SW 1271 (cell line): Measurements from ENCODE around the gene PTCHD4.

ENCODE experiments used
- DNase-seq, 2 experiments: peaks; one replicate each; lab custom pipeline; 2025; lab: John Stamatoyannopoulos, UW

PTCHD4 gene

GRCh38 chr6:48099713-48100587, 11.0 kb downstream of the PTCHD4 start:
- no peak for DNase-seq

- DNase-seq: no peak
Measured at GRCh38 chr6:48098923-48099322, 12.1 kb downstream of the PTCHD4 start.

GRCh38 chr6:48092550-48093217, 18.3 kb downstream of the PTCHD4 start:
- DNase-seq: no peak

GRCh38 chr6:48090546-48090945, 20.5 kb downstream of the PTCHD4 start:
- DNase-seq: no peak

- DNase-seq: peak in 1 of 2 experiments; percentile 43
Measured at GRCh38 chr6:48087448-48087847, 23.5 kb downstream of the PTCHD4 start.

GRCh38 chr6:48086187-48086586, 24.8 kb downstream of the PTCHD4 start:
- DNase-seq: no peak

- DNase-seq: no peak
Measured at GRCh38 chr6:48085131-48085741, 25.8 kb downstream of the PTCHD4 start.

- no peak for DNase-seq
Measured at GRCh38 chr6:48084201-48084600, 26.8 kb downstream of the PTCHD4 start.

GRCh38 chr6:48080227-48081009, 30.6 kb downstream of the PTCHD4 start:
- DNase-seq: no peak

- no peak for DNase-seq
Measured at GRCh38 chr6:48078120-48078519, 32.9 kb downstream of the PTCHD4 start.

- DNase-seq: no peak
Measured at GRCh38 chr6:48075181-48075580, 35.8 kb downstream of the PTCHD4 start.

GRCh38 chr6:48073976-48074767, 36.8 kb downstream of the PTCHD4 start:
- no peak for DNase-seq

GRCh38 chr6:48071833-48072232, 39.2 kb downstream of the PTCHD4 start:
- DNase-seq: no peak

GRCh38 chr6:48069280-48069679, 41.7 kb downstream of the PTCHD4 start:
- DNase-seq: no peak

GRCh38 chr6:48068278-48069251, 42.4 kb downstream of the PTCHD4 start:
- no peak for DNase-seq

- DNase-seq: no peak
Measured at GRCh38 chr6:48067886-48068277, 43.1 kb downstream of the PTCHD4 start.

- no peak for DNase-seq
Measured at GRCh38 chr6:48067148-48067712, 43.8 kb downstream of the PTCHD4 start.

- DNase-seq: no peak
Measured at GRCh38 chr6:48061265-48061990, 49.6 kb downstream of the PTCHD4 start.
